Smooth muscle cell (in vitro differentiated cells): Measurements from ENCODE around the gene ANO6. TPM values are rescaled to one million over a fixed set of nuclear protein-coding genes. Genes with fewer than 3 reads are reported as not detected.

ENCODE experiments used
- DNase-seq: peaks from one replicate; lab custom pipeline; 2025; ENCODE audit not compliant: unreplicated experiment; lab: John Stamatoyannopoulos, UW
- H2AFZ ChIP-seq: fragments of 200-600 bp; sonication (generic); 2 replicates; pipeline ENCODE4 v1.6.0; 2016; ENCODE audit warnings: antibody characterized with exemption, low read depth, mild to moderate bottlenecking
- H3F3A ChIP-seq: fragments of 200-600 bp; sonication (generic); 2 replicates; pipeline ENCODE4 v1.6.0; 2017; ENCODE audit warnings: antibody characterized with exemption, low read depth
- H3K27ac ChIP-seq: fragments of 200-600 bp; sonication (generic); 2 replicates; pipeline ENCODE4 v1.5.1; 2016; ENCODE audit warnings: low read depth, mild to moderate bottlenecking
- H3K27me3 ChIP-seq: fragments of 200-600 bp; sonication (generic); 2 replicates; pipeline ENCODE4 v1.6.1; 2016; ENCODE audit warnings: low read depth, mild to moderate bottlenecking
- H3K36me3 ChIP-seq: fragments of 200-600 bp; sonication (generic); 2 replicates; pipeline ENCODE4 v1.5.1; 2016; ENCODE audit warnings: low read depth
- H3K4me1 ChIP-seq: fragments of 200-600 bp; sonication (generic); 2 replicates; pipeline ENCODE4 v1.5.1; 2016; ENCODE audit warnings: low read depth
- H3K4me2 ChIP-seq: fragments of 200-600 bp; sonication (generic); 2 replicates; pipeline ENCODE4 v1.6.0; 2016; ENCODE audit warnings: mild to moderate bottlenecking
- H3K4me3 ChIP-seq: fragments of 200-600 bp; sonication (generic); 2 replicates; pipeline ENCODE4 v1.5.1; 2016; ENCODE audit warnings: mild to moderate bottlenecking
- H3K79me2 ChIP-seq: fragments of 200-600 bp; sonication (generic); 2 replicates; pipeline ENCODE4 v1.6.0; 2016; ENCODE audit warnings: low read depth, mild to moderate bottlenecking
- H3K9ac ChIP-seq: fragments of 200-600 bp; sonication (generic); 2 replicates; pipeline ENCODE4 v1.6.0; 2016; ENCODE audit warnings: low read depth
- H3K9me3 ChIP-seq: fragments of 200-600 bp; sonication (generic); replicated peaks from 2 replicates; pipeline ENCODE4 v1.5.1; 2016; ENCODE audit warnings: low read depth
- H4K20me1 ChIP-seq: fragments of 200-600 bp; sonication (generic); 2 replicates; pipeline ENCODE4 v1.6.0; 2016; ENCODE audit warnings: low read depth
- WGBS: methylation state at CpG from one replicate; pipeline ENCODE4 v1.1.7; 2016; ENCODE audit warnings: low lambda C conversion rate; 5-methylcytosine and 5-hydroxymethylcytosine counted together
- polyA plus RNA-seq: library from polyadenylated mRNA; unstranded; fragments of >200 nt; fragmentation: Nextera tagmentation; extraction: Ambion mirVana; gene quantifications from 2 replicates; pipeline ENCODE4 v1.2.1, GENCODE V29; 2016
- total RNA-seq: library from RNA; depleted of rRNA; stranded (reverse); fragments of >200 nt; gene quantifications from 2 replicates; pipeline ENCODE4 v1.2.3, GENCODE V29; 2014
- TF ChIP-seq, protein P1 (sequence below): fragments of 200-600 bp; sonication (generic); IDR thresholded peaks from 2 replicates; pipeline ENCODE4 v1.5.1; 2017; ENCODE audit warnings: borderline replicate concordance, mild to moderate bottlenecking, antibody characterized with exemption; ENCODE audit not compliant: insufficient read depth, poor library complexity, severe bottlenecking

Gene ANO6
- total and polyA plus RNA-seq, 2 experiments from 2014 or later: 44.8 to 106 TPM

DNA sequence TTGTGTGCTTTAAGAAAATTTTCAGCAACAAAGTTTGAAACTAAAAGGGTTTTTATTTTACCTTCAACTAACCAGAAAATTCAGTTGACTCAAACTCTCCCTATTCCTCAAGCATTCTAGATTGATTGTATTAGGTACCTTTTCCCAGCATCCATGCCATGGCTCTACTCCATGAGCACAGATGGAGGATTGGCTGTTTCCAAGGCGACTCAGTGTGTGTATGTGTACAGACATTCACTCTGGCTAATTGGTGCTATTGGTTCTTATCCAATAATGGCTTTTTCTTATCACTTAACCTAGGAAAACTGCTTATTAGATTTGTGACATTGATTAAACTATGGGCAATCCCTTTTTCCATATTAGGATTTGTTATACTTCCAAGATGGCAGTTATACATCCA lies 202.6 kb downstream of the ANO6 start:
- Histone ChIP-seq H3F3A (peaks cover 12% of the 10 kb centered on the region), H3K79me2 (no peaks in the 10 kb centered on the region), H3K27me3 (no peaks in the 10 kb centered on the region), H3K4me2 (no peak overlapping the region), H3K9ac (no peak overlapping the region), H2AFZ (no peak overlapping the region), H3K36me3 (peaks cover 11% of the 10 kb centered on the region), H3K27ac (no peak overlapping the region), H3K9me3 (no peaks in the 10 kb centered on the region), H3K4me1 (no peaks in the 10 kb centered on the region), H3K4me3 (no peak overlapping the region), H4K20me1 (peaks cover 8% of the 10 kb centered on the region)
- TF ChIP-seq, protein P1, sequence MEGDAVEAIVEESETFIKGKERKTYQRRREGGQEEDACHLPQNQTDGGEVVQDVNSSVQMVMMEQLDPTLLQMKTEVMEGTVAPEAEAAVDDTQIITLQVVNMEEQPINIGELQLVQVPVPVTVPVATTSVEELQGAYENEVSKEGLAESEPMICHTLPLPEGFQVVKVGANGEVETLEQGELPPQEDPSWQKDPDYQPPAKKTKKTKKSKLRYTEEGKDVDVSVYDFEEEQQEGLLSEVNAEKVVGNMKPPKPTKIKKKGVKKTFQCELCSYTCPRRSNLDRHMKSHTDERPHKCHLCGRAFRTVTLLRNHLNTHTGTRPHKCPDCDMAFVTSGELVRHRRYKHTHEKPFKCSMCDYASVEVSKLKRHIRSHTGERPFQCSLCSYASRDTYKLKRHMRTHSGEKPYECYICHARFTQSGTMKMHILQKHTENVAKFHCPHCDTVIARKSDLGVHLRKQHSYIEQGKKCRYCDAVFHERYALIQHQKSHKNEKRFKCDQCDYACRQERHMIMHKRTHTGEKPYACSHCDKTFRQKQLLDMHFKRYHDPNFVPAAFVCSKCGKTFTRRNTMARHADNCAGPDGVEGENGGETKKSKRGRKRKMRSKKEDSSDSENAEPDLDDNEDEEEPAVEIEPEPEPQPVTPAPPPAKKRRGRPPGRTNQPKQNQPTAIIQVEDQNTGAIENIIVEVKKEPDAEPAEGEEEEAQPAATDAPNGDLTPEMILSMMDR: no peak
- 100% methylated on average over 1 of the region's 1 CpG for WGBS
- no peak for DNase-seq

DNA sequence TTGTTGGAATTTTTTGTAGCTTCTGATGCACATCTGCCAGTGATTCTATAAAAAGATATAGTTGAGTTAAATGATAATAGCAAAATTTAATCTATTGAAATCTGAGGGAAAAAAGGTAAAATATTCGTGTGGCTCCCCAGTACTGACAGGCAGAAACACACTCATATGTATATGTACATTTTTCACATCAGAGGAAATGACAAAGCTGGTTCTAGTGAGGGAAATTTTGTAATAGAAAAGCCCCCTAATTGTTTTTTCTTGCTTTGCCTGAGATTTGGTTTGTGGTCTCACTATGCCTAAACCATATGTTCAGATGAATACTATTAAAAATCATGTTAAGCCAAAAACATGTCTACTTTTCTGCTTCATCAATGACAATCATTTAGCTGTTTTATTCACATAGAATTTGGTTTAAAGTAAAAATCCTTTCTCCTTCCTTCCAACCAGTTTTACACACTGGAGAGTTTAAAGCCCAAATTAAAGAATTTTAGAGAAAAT lies 203.5 kb downstream of the ANO6 start:
- H3K4me2 ChIP-seq: no peak overlapping the region
- no peak overlapping the region for H3K27ac ChIP-seq
- H3K9me3 ChIP-seq: no peaks in the 10 kb centered on the region
- TF ChIP-seq, protein P1: no peak
- no peak for DNase-seq
- WGBS: 93% methylated on average over 1 of the region's 1 CpG
- no peak overlapping the region for H3K4me3 ChIP-seq
- no peak overlapping the region for H3K9ac ChIP-seq
- H3F3A ChIP-seq: peaks cover 11% of the 10 kb centered on the region
- H3K27me3 ChIP-seq: no peaks in the 10 kb centered on the region
- H2AFZ ChIP-seq: no peak overlapping the region
- H3K4me1 ChIP-seq: no peaks in the 10 kb centered on the region
- no peaks in the 10 kb centered on the region for H3K79me2 ChIP-seq
- peaks cover 11% of the 10 kb centered on the region for H3K36me3 ChIP-seq
- H4K20me1 ChIP-seq: peaks cover 8% of the 10 kb centered on the region

DNA sequence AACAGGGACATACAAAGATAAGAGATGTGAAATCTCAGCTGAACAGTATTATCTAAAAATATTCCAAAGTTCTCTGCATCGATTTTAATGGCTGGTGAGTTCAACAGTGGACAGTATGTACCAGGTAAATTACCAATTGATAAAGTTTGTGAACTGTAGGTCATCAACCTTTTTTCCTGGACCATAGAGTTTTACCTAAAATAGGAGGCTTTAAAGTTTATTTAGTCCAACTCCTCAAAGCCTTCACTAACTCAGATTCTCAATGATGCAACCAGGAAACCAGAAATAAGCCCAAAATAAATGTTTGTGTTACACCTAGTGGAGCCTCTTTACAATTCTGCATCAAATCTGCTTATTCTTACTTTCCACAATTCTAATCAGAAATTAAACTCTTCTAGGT lies 205.8 kb downstream of the ANO6 start:
- peaks cover 22% of the 10 kb centered on the region for H3K36me3 ChIP-seq
- no peaks in the 10 kb centered on the region for H3K27me3 ChIP-seq
- H3K4me2 ChIP-seq: no peak overlapping the region
- DNase-seq: no peak
- H3K4me1 ChIP-seq: no peaks in the 10 kb centered on the region
- H3K27ac ChIP-seq: no peak overlapping the region
- no peak overlapping the region for H3K9ac ChIP-seq
- H3K4me3 ChIP-seq: no peak overlapping the region
- H3K9me3 ChIP-seq: no peaks in the 10 kb centered on the region
- no peak overlapping the region for H2AFZ ChIP-seq
- 100% methylated on average over 1 of the region's 1 CpG for WGBS
- no peaks in the 10 kb centered on the region for H3K79me2 ChIP-seq
- H4K20me1 ChIP-seq: no peaks in the 10 kb centered on the region
- H3F3A ChIP-seq: no peaks in the 10 kb centered on the region
- TF ChIP-seq, protein P1: no peak

DNA sequence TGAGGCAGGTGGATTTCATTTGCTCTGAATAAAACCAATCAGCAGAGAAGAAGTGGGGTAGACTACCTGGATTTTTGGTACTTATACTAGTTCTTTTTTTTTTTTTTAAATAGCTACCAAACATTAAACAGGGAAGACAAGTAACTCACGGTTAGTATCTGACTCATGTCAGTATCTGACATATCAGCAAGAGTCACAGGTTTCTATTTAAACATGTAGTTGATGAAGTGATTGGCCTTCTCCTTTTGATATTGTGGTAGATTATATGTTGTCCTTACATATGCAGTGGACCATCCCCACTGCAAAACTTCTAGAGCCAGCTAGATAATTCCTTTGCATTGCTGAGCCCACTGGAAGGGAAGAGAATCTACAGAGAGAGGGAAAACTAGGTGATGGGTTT lies 208.0 kb downstream of the ANO6 start:
- Histone ChIP-seq H3F3A (no peaks in the 10 kb centered on the region), H3K9ac (no peak overlapping the region), H3K27me3 (no peaks in the 10 kb centered on the region), H3K4me3 (no peak overlapping the region), H2AFZ (no peak overlapping the region), H3K36me3 (peaks cover 17% of the 10 kb centered on the region), H3K4me2 (no peak overlapping the region), H4K20me1 (no peaks in the 10 kb centered on the region), H3K4me1 (no peaks in the 10 kb centered on the region), H3K79me2 (no peaks in the 10 kb centered on the region), H3K9me3 (no peaks in the 10 kb centered on the region), H3K27ac (no peak overlapping the region)
- WGBS: 79% methylated on average over 1 of the region's 1 CpG
- TF ChIP-seq, protein P1: no peak
- no peak for DNase-seq
